ENCODE data around the gene RBP3. TPM values are rescaled to one million over a fixed set of nuclear protein-coding genes. Genes with fewer than 3 reads are reported as not detected.

The RBP3 gene
- total RNA-seq, 4 donors from 2014 or later = not detected

GRCh38 chr10:47325303-47326291, 22.6 kb upstream of the RBP3 start:
- intact Hi-C loops (cut with DNase I; ENCODE audit: low total_unique reads) = no loop called here
- TF ChIP-seq POLR2A (IDR thresholded peaks at IDR 0.05) (no peak), CTCF (IDR thresholded peaks at IDR 0.05) (no peak)

GRCh38 chr10:47326306-47326926, 21.7 kb upstream of the RBP3 start:
- H3K4me3 ChIP-seq (ENCODE audit: low read depth, poor library complexity, severe bottlenecking) = no peak overlapping the region
- intact Hi-C loops (cut with DNase I; ENCODE audit: low total_unique reads) = no loop called here
- WGBS, 2 donors = 66 to 67% methylated on average over 5 of the region's 5 CpGs
- no peak for TF ChIP-seq POLR2A (IDR thresholded peaks at IDR 0.05)
- no peak for TF ChIP-seq CTCF (IDR thresholded peaks at IDR 0.05)
- DNase-seq (ENCODE audit: low spot score in 2 of 2) = peak in 1 of 2 donors; percentile 62

More at GRCh38 chr10:47325303-47326291, 22.6 kb upstream of the RBP3 start:
- WGBS, 2 donors = 86 to 88% methylated on average over 27 to 30 of the region's 30 CpGs
- peak in 1 of 2 donors; percentile 74 for DNase-seq (ENCODE audit: low spot score in 2 of 2)
- H3K4me3 ChIP-seq (ENCODE audit: low read depth, poor library complexity, severe bottlenecking) = no peak overlapping the region

GRCh38 chr10:47326927-47327330, 21.2 kb upstream of the RBP3 start:
- DNase-seq (ENCODE audit: low spot score in 2 of 2) = peak in 1 of 2 donors; percentile 54

GRCh38 chr10:47329855-47330254, 18.3 kb upstream of the RBP3 start:
- peak in 1 of 2 donors; percentile 64 for DNase-seq (ENCODE audit: low spot score in 2 of 2)
- WGBS, 2 donors = 91 to 93% methylated on average over 4 of the region's 4 CpGs
- TF ChIP-seq POLR2A (IDR thresholded peaks at IDR 0.05) (no peak), CTCF (IDR thresholded peaks at IDR 0.05) (no peak)
- intact Hi-C loops (cut with DNase I; ENCODE audit: low total_unique reads) = no loop called here
- H3K4me3 ChIP-seq (ENCODE audit: low read depth, poor library complexity, severe bottlenecking) = no peak overlapping the region

More at GRCh38 chr10:47326927-47327330, 21.2 kb upstream of the RBP3 start:
- intact Hi-C loops (cut with DNase I; ENCODE audit: low total_unique reads) = no loop called here
- WGBS, 2 donors = 82 to 85% methylated on average over 8 to 11 of the region's 11 CpGs
- H3K4me3 ChIP-seq (ENCODE audit: low read depth, poor library complexity, severe bottlenecking) = no peak overlapping the region
- TF ChIP-seq CTCF (IDR thresholded peaks at IDR 0.05) = no peak
- no peak for TF ChIP-seq POLR2A (IDR thresholded peaks at IDR 0.05)

- TF ChIP-seq POLR2A (IDR thresholded peaks at IDR 0.05) = no peak
- intact Hi-C loops (cut with DNase I; ENCODE audit: low total_unique reads) = no loop called here
- H3K4me3 ChIP-seq (ENCODE audit: low read depth, poor library complexity, severe bottlenecking) = no peak overlapping the region
- WGBS, 2 donors = 91 to 93% methylated on average over 3 of the region's 3 CpGs
- peak in 1 of 2 donors; percentile 50 for DNase-seq (ENCODE audit: low spot score in 2 of 2)
These were observed 17.8 kb upstream of the RBP3 start for GRCh38 chr10:47330366-47330765.

GRCh38 chr10:47330804-47331203, 17.4 kb upstream of the RBP3 start:
- H3K4me3 ChIP-seq (ENCODE audit: low read depth, poor library complexity, severe bottlenecking) = no peak overlapping the region
- intact Hi-C loops (cut with DNase I; ENCODE audit: low total_unique reads) = no loop called here
- 79 to 83% methylated on average over 3 of the region's 3 CpGs for WGBS, 2 donors
- peak in 1 of 2 donors; percentile 72 for DNase-seq (ENCODE audit: low spot score in 2 of 2)
- TF ChIP-seq POLR2A (IDR thresholded peaks at IDR 0.05) (no peak), CTCF (IDR thresholded peaks at IDR 0.05) (no peak)
